DND-41 (cell line): Measurements from ENCODE around the gene HECTD4.
"Not testable (repeated sequence)": the region's sequence is repeated elsewhere in the genome, so short reads cannot be mapped to it uniquely, and the experiment has no call there.

Experiments
- ATAC-seq: fragments of 200-7000 bp; cut with Tn5 transposase; 3 replicates; pipeline ENCODE4 v1.9.1; 2021; ENCODE audit warnings: low read depth; ENCODE audit not compliant: insufficient read depth
- DNase-seq: peaks from one replicate; pipeline ENCODE4 v3.0.0-alpha.2; 2020
- H2AFZ ChIP-seq: 2 replicates; pipeline ENCODE4 v1.6.0; 2012; ENCODE audit warnings: low read depth, low read length
- H3K27ac ChIP-seq: 2 replicates; pipeline ENCODE4 v1.5.1; 2012; ENCODE audit warnings: low read length, inconsistent platforms
- H3K27me3 ChIP-seq: fragments of 200-600 bp; sonication (generic); 2 replicates; pipeline ENCODE4 v1.6.0; 2012; ENCODE audit warnings: low read length, mild to moderate bottlenecking, inconsistent platforms; ENCODE audit not compliant: insufficient read depth, poor library complexity
- H3K36me3 ChIP-seq: 2 replicates; pipeline ENCODE4 v1.5.1; 2012; ENCODE audit warnings: low read length, inconsistent platforms; ENCODE audit not compliant: insufficient read depth
- H3K4me1 ChIP-seq: 2 replicates; pipeline ENCODE4 v1.5.1; 2012; ENCODE audit warnings: mild to moderate bottlenecking, low read length; ENCODE audit not compliant: insufficient read depth
- H3K4me2 ChIP-seq: 2 replicates; pipeline ENCODE4 v1.6.0; 2012; ENCODE audit warnings: mild to moderate bottlenecking, moderate library complexity, low read length, inconsistent platforms; ENCODE audit not compliant: insufficient read depth
- H3K4me3 ChIP-seq, 2 experiments: fragments of 200-600 bp in 1 of 2; shearing (Covaris generic) in 1 of 2; 2 replicates each; pipeline ENCODE4 v1.5.1; 2012 to 2016; ENCODE audit warnings: inconsistent platforms in 2 of 2, low read length in 2 of 2, mild to moderate bottlenecking in 2 of 2, low read depth in 1 of 2, moderate library complexity in 1 of 2
- H3K79me2 ChIP-seq: 2 replicates; pipeline ENCODE4 v1.6.0; 2012; ENCODE audit warnings: low read length, inconsistent platforms; ENCODE audit not compliant: insufficient read depth
- H3K9ac ChIP-seq: 2 replicates; pipeline ENCODE4 v1.6.0; 2012; ENCODE audit warnings: low read depth, mild to moderate bottlenecking, inconsistent platforms, low read length, moderate library complexity
- H3K9me3 ChIP-seq: 2 replicates; pipeline ENCODE4 v1.5.1; 2012; ENCODE audit warnings: low read length, moderate library complexity, mild to moderate bottlenecking, inconsistent platforms; ENCODE audit not compliant: insufficient read depth, severe bottlenecking
- H4K20me1 ChIP-seq: 2 replicates; pipeline ENCODE4 v1.6.0; 2012; ENCODE audit warnings: low read length; ENCODE audit not compliant: insufficient read depth
- CTCF ChIP-seq: IDR thresholded peaks from 2 replicates; pipeline ENCODE4 v1.5.1; 2012; ENCODE audit warnings: borderline replicate concordance, low read length, moderate library complexity, mild to moderate bottlenecking; ENCODE audit not compliant: poor library complexity, severe bottlenecking; ENCODE audit errors: extremely low read depth
- EZH2 ChIP-seq: IDR thresholded peaks from 3 replicates; pipeline ENCODE4 v1.6.1; 2012; ENCODE audit warnings: borderline replicate concordance, low read depth, mild to moderate bottlenecking, moderate library complexity, low read length, inconsistent platforms; ENCODE audit not compliant: severe bottlenecking

Gene HECTD4

GRCh38 chr12:112234303-112234702 is 147.9 kb downstream of the HECTD4 start:
- Histone ChIP-seq H3K27ac (no peak overlapping the region), H3K4me2 (no peak overlapping the region), H3K79me2 (no peaks in the 10 kb centered on the region), H4K20me1 (no peaks in the 10 kb centered on the region), H3K4me3 (no peak overlapping the region), H2AFZ (no peak overlapping the region), H3K4me1 (no peaks in the 10 kb centered on the region), H3K9me3 (no peaks in the 10 kb centered on the region), H3K36me3 (peaks cover 83% of the 10 kb centered on the region), H3K9ac (no peak overlapping the region), H3K27me3 (no peaks in the 10 kb centered on the region)
- TF ChIP-seq EZH2 (no peak), CTCF (no peak)
- DNase-seq (no peak), ATAC-seq (no peak)

- DNase-seq (no peak), ATAC-seq (no peak)
- H3K9ac ChIP-seq, result no peak overlapping the region
- no peak overlapping the region for H3K27ac ChIP-seq
- H3K36me3 ChIP-seq, result peaks cover 85% of the 10 kb centered on the region
- H2AFZ ChIP-seq, result no peak overlapping the region
- no peak overlapping the region for H3K4me3 ChIP-seq
- no peaks in the 10 kb centered on the region for H3K9me3 ChIP-seq
- H4K20me1 ChIP-seq, result no peaks in the 10 kb centered on the region
- no peaks in the 10 kb centered on the region for H3K79me2 ChIP-seq
- no peaks in the 10 kb centered on the region for H3K27me3 ChIP-seq
- TF ChIP-seq EZH2 (no peak), CTCF (no peak)
- H3K4me2 ChIP-seq, result no peak overlapping the region
- no peaks in the 10 kb centered on the region for H3K4me1 ChIP-seq
Measured at GRCh38 chr12:112233242-112233641, 149.0 kb downstream of the HECTD4 start.

- Histone ChIP-seq H3K27me3 (no peaks in the 10 kb centered on the region), H3K79me2 (no peaks in the 10 kb centered on the region), H3K4me3 (no peak overlapping the region), H3K27ac (no peak overlapping the region), H3K9me3 (no peaks in the 10 kb centered on the region), H3K9ac (no peak overlapping the region), H3K4me2 (no peak overlapping the region), H2AFZ (no peak overlapping the region), H3K4me1 (no peaks in the 10 kb centered on the region), H4K20me1 (no peaks in the 10 kb centered on the region), H3K36me3 (peaks cover 86% of the 10 kb centered on the region)
- DNase-seq (no peak), ATAC-seq (no peak)
- TF ChIP-seq CTCF (no peak), EZH2 (no peak)
Measured at GRCh38 chr12:112230136-112230535, 152.1 kb downstream of the HECTD4 start.

- Histone ChIP-seq H3K27ac (no peak overlapping the region), H3K27me3 (no peaks in the 10 kb centered on the region), H3K9me3 (no peaks in the 10 kb centered on the region), H3K9ac (no peak overlapping the region), H2AFZ (no peak overlapping the region), H3K4me1 (no peaks in the 10 kb centered on the region), H3K4me2 (no peak overlapping the region), H3K79me2 (no peaks in the 10 kb centered on the region), H4K20me1 (no peaks in the 10 kb centered on the region), H3K4me3 (no peak overlapping the region), H3K36me3 (peaks cover 65% of the 10 kb centered on the region)
- TF ChIP-seq CTCF (no peak), EZH2 (no peak)
- no peak for ATAC-seq
- DNase-seq, result no peak
Measured at GRCh38 chr12:112226768-112227167, 155.5 kb downstream of the HECTD4 start.

GRCh38 chr12:112220628-112221027 is 161.6 kb downstream of the HECTD4 start:
- H3K4me2 ChIP-seq, ATAC-seq, H3K27ac ChIP-seq, H3K9ac ChIP-seq, H4K20me1 ChIP-seq, DNase-seq, H3K4me1 ChIP-seq, H3K79me2 ChIP-seq, H2AFZ ChIP-seq, H3K9me3 ChIP-seq, H3K27me3 ChIP-seq, H3K4me3 ChIP-seq: not testable (repeated sequence)
- peaks cover 28% of the 10 kb centered on the region for H3K36me3 ChIP-seq
